Medulla oblongata (tissue), 1 donor: ENCODE measurements around the gene FKBP6.
"Not testable (repeated sequence)": the region's sequence is repeated elsewhere in the genome, so short reads cannot be mapped to it uniquely, and the experiment has no call there.

Experiments
- DNase-seq: peaks from one replicate; pipeline ENCODE4 v3.0.0-alpha.2; 2015; ENCODE audit errors: extremely low spot score

The FKBP6 gene

DNA sequence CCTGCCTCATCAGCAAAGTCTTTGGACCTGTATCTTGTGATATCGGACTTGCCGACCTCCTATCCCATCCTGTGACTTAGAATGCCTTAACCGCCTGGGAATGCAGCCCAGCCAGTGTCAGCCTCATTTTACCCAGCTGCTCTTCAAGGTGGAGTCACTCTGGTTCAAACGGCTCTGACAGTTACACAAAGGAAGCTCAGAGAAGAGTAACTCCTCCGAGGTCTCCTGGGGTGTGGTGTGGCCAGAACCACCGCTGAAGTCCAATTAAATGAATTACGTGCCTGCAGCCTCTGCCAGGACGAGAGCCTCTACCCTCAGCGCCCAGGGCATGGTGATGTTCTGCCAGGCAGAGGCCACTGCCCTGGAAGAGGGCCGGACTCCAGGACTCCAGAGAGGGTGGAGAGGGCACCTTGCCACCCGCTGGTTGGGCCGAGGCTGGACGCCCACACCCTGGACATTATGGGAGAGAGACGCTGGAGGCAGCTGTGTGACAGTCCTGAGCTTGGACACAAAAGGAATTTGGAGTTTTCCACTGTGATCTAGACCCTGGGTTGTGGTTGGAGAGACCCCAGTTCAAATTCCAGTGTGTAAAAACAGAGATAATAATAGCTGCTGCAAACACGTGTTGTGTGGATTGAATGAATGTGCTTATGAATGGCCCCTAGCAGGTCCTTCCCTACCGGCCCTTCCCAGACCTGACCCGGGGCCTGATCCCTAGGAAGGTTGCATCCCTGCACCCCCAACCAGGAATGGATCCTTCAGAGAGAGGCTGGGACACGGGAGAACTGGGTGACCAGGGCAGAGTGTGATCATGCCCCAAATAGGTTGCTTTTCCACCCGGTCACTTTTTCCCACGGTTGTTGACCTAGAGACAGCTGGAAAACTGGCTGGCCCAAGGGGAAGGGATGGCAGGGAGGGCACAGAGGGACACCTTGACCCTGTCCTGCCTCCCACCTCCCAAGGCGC lies 67.9 kb downstream of the FKBP6 start:
- DNase-seq = no peak

- DNase-seq = peak; percentile 15
Measured at GRCh38 chr7:73397521-73398281, 69.7 kb downstream of the FKBP6 start.

DNA sequence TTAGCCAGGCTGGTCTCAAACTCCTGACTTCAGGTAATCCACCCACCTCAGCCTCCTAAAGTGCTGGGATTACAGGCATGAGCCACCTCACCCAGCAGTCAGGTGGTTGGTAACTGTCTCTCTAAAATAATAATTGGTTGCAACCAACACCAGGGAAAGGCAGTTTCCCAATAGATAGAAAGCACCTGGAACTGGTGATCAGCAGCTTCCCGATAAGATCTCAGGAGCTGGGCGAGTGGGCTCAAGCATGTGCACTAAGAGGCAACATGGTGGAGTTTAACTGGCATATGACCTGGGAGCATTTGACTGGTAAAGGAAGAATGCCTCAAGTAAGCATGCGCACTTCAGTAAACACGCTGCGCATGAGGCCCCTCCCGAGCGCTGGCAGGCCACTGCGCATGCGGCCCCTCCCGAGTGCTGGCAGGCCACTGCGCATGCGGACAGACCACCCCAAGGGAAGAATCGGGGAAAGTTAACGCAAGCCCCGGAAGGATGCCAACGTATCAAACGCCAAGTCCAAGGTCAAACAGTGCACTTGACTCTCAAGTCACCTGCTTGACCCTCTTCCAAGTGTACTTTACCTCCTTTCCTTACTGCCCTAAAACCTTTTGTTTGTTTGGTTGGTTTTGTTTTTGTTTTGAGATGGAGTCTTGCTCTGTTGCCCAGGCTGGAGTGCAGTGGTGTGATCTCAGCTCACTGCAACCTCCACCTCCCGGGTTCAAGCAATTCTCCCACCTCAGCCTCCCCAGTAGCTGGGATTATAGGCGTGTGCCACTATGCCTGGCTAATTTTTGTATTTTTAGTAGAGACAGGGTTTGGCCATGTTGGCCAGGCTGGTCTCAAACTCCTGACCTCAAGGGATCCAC lies 71.5 kb downstream of the FKBP6 start:
- peak; percentile 52 for DNase-seq

DNA sequence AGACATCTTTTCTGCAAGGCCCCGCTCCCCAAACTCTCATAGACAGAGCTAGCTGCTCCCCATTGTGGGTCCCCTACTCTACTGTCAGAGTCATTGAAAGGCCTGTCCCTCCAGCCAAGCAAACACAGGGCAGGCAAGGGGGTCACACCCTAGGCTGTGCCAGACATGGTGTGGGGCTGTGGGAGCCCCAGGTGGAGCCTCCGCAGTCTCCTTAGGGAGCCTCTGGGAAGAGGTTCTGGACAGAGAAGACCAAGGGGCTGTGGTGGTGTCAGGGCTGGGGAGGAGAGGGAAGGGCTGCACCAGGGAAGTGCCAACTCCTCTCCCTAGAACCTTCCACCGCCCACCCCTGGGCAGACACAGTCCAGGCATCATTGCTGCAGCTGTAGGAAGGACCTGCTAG lies 76.9 kb downstream of the FKBP6 start:
- not testable (repeated sequence) for DNase-seq
